Measurements from ENCODE around the gene SLC19A1.
"Not testable (repeated sequence)": the region's sequence is repeated elsewhere in the genome, so short reads cannot be mapped to it uniquely, and the experiment has no call there.

SLC19A1 gene

GRCh38 chr21:45502006-45502345, 40.3 kb downstream of the SLC19A1 start:
- Histone ChIP-seq H3K36me3 (ENCODE audit: insufficient read depth, low read length) (peaks cover 6% of the 10 kb centered on the region), H3K9me3 (ENCODE audit: low read length) (no peaks in the 10 kb centered on the region), H3K9ac (ENCODE audit: low read length) (no peak overlapping the region), H3K4me1 (ENCODE audit: insufficient read depth, low read length) (no peaks in the 10 kb centered on the region), H3K27ac (ENCODE audit: low read depth, low read length) (no peak overlapping the region), H3K4me3 (ENCODE audit: low read depth in 1 of 2, low read length in 2 of 2) (no peak overlapping the region), H3K27me3 (ENCODE audit: control insufficient read depth in 1 of 2, insufficient read depth in 2 of 2, low read length in 2 of 2) (no peaks in the 10 kb centered on the region)

- not testable (repeated sequence) for H3K27me3 ChIP-seq (ENCODE audit: control insufficient read depth in 1 of 2, insufficient read depth in 2 of 2, low read length in 2 of 2); H3K4me3 ChIP-seq (ENCODE audit: low read depth in 1 of 2, low read length in 2 of 2); H3K27ac ChIP-seq (ENCODE audit: low read depth, low read length); H3K9me3 ChIP-seq (ENCODE audit: low read length); H3K9ac ChIP-seq (ENCODE audit: low read length); H3K4me1 ChIP-seq (ENCODE audit: insufficient read depth, low read length)
- peaks cover 11% of the 10 kb centered on the region for H3K36me3 ChIP-seq (ENCODE audit: insufficient read depth, low read length)
Measured at GRCh38 chr21:45501081-45502005, 40.9 kb downstream of the SLC19A1 start.

- Histone ChIP-seq H3K9ac (ENCODE audit: low read length) (no peak overlapping the region), H3K27me3 (ENCODE audit: control insufficient read depth in 1 of 2, insufficient read depth in 2 of 2, low read length in 2 of 2) (no peaks in the 10 kb centered on the region), H3K4me1 (ENCODE audit: insufficient read depth, low read length) (no peaks in the 10 kb centered on the region), H3K9me3 (ENCODE audit: low read length) (no peaks in the 10 kb centered on the region), H3K27ac (ENCODE audit: low read depth, low read length) (no peak overlapping the region), H3K4me3 (ENCODE audit: low read depth in 1 of 2, low read length in 2 of 2) (no peak overlapping the region), H3K36me3 (ENCODE audit: insufficient read depth, low read length) (peaks cover 21% of the 10 kb centered on the region)
Measured at GRCh38 chr21:45499970-45500577, 42.2 kb downstream of the SLC19A1 start.

- no peaks in the 10 kb centered on the region for H3K27me3 ChIP-seq (ENCODE audit: control insufficient read depth in 1 of 2, insufficient read depth in 2 of 2, low read length in 2 of 2)
- no peak overlapping the region for H3K9ac ChIP-seq (ENCODE audit: low read length)
- no peaks in the 10 kb centered on the region for H3K4me1 ChIP-seq (ENCODE audit: insufficient read depth, low read length)
- no peak overlapping the region for H3K4me3 ChIP-seq (ENCODE audit: low read depth in 1 of 2, low read length in 2 of 2)
- H3K9me3 ChIP-seq (ENCODE audit: low read length): no peaks in the 10 kb centered on the region
- peaks cover 21% of the 10 kb centered on the region for H3K36me3 ChIP-seq (ENCODE audit: insufficient read depth, low read length)
- H3K27ac ChIP-seq (ENCODE audit: low read depth, low read length): no peak overlapping the region
Measured at GRCh38 chr21:45499201-45499750, 43.0 kb downstream of the SLC19A1 start.

- H3K36me3 ChIP-seq (ENCODE audit: insufficient read depth, low read length): peaks cover 21% of the 10 kb centered on the region
- H3K4me3 ChIP-seq (ENCODE audit: low read depth in 1 of 2, low read length in 2 of 2): no peak overlapping the region
- H3K4me1 ChIP-seq (ENCODE audit: insufficient read depth, low read length): no peaks in the 10 kb centered on the region
- no peaks in the 10 kb centered on the region for H3K27me3 ChIP-seq (ENCODE audit: control insufficient read depth in 1 of 2, insufficient read depth in 2 of 2, low read length in 2 of 2)
- no peaks in the 10 kb centered on the region for H3K9me3 ChIP-seq (ENCODE audit: low read length)
- no peak overlapping the region for H3K27ac ChIP-seq (ENCODE audit: low read depth, low read length)
- H3K9ac ChIP-seq (ENCODE audit: low read length): no peak overlapping the region
Measured at GRCh38 chr21:45498646-45499000, 43.6 kb downstream of the SLC19A1 start.

GRCh38 chr21:45497846-45498645, 44.2 kb downstream of the SLC19A1 start:
- Histone ChIP-seq H3K9ac (ENCODE audit: low read length) (no peak overlapping the region), H3K4me1 (ENCODE audit: insufficient read depth, low read length) (no peaks in the 10 kb centered on the region), H3K27ac (ENCODE audit: low read depth, low read length) (no peak overlapping the region), H3K4me3 (ENCODE audit: low read depth in 1 of 2, low read length in 2 of 2) (no peak overlapping the region), H3K9me3 (ENCODE audit: low read length) (no peaks in the 10 kb centered on the region), H3K36me3 (ENCODE audit: insufficient read depth, low read length) (peaks cover 21% of the 10 kb centered on the region), H3K27me3 (ENCODE audit: control insufficient read depth in 1 of 2, insufficient read depth in 2 of 2, low read length in 2 of 2) (no peaks in the 10 kb centered on the region)

- Histone ChIP-seq H3K4me3 (ENCODE audit: low read depth in 1 of 2, low read length in 2 of 2) (no peak overlapping the region), H3K27ac (ENCODE audit: low read depth, low read length) (no peak overlapping the region), H3K4me1 (ENCODE audit: insufficient read depth, low read length) (no peaks in the 10 kb centered on the region), H3K36me3 (ENCODE audit: insufficient read depth, low read length) (peaks cover 21% of the 10 kb centered on the region), H3K27me3 (ENCODE audit: control insufficient read depth in 1 of 2, insufficient read depth in 2 of 2, low read length in 2 of 2) (no peaks in the 10 kb centered on the region), H3K9ac (ENCODE audit: low read length) (no peak overlapping the region), H3K9me3 (ENCODE audit: low read length) (no peaks in the 10 kb centered on the region)
Measured at GRCh38 chr21:45496968-45497845, 45.0 kb downstream of the SLC19A1 start.

- Histone ChIP-seq H3K4me3 (ENCODE audit: low read depth in 1 of 2, low read length in 2 of 2) (no peak overlapping the region), H3K27ac (ENCODE audit: low read depth, low read length) (no peak overlapping the region), H3K4me1 (ENCODE audit: insufficient read depth, low read length) (no peaks in the 10 kb centered on the region), H3K9ac (ENCODE audit: low read length) (no peak overlapping the region), H3K9me3 (ENCODE audit: low read length) (no peaks in the 10 kb centered on the region), H3K36me3 (ENCODE audit: insufficient read depth, low read length) (peaks cover 21% of the 10 kb centered on the region), H3K27me3 (ENCODE audit: control insufficient read depth in 1 of 2, insufficient read depth in 2 of 2, low read length in 2 of 2) (no peaks in the 10 kb centered on the region)
Measured at GRCh38 chr21:45496151-45496967, 45.9 kb downstream of the SLC19A1 start.

- H3K36me3 ChIP-seq (ENCODE audit: insufficient read depth, low read length): peaks cover 21% of the 10 kb centered on the region
- H3K9me3 ChIP-seq (ENCODE audit: low read length): no peaks in the 10 kb centered on the region
- H3K27me3 ChIP-seq (ENCODE audit: control insufficient read depth in 1 of 2, insufficient read depth in 2 of 2, low read length in 2 of 2): no peaks in the 10 kb centered on the region
- no peak overlapping the region for H3K4me3 ChIP-seq (ENCODE audit: low read depth in 1 of 2, low read length in 2 of 2)
- H3K4me1 ChIP-seq (ENCODE audit: insufficient read depth, low read length): no peaks in the 10 kb centered on the region
- no peak overlapping the region for H3K9ac ChIP-seq (ENCODE audit: low read length)
- H3K27ac ChIP-seq (ENCODE audit: low read depth, low read length): no peak overlapping the region
Measured at GRCh38 chr21:45494851-45495680, 47.2 kb downstream of the SLC19A1 start.

Data from muscle layer of colon (tissue), 2 donors.